ENCODE measurements around the gene FRMPD1. TPM values are rescaled to one million over a fixed set of nuclear protein-coding genes. Genes with fewer than 3 reads are reported as not detected.

The FRMPD1 gene
- total and polyA plus RNA-seq, 8 donors: 0.16 to 1.5 (median 0.53) TPM

DNA sequence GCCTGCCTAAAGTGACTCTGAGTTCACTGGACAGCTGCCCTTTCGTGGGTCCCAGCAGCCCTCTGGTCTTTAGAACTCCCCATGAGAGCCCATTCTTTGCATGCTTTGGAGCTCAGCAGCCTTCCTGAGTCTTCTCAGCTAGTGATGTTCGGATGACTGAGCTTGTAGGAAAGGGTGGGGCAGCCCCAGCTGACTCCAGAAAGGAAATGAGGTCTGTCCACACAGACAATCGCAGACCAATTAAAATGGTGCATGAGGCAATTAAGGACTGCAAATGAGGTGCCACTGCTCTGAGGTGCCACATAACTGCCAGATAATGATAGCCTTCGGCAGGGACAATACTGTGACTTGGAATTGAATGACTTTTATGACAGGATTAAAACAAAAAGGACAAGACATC is 32.9 kb upstream of the FRMPD1 start:
- Histone ChIP-seq H3K27ac (no peak overlapping the region), H3K4me3 (no peak overlapping the region), H3K27me3 (no peaks in the 10 kb centered on the region), H3K9me3 (no peaks in the 10 kb centered on the region), H3K4me1 (no peaks in the 10 kb centered on the region), H3K36me3 (no peaks in the 10 kb centered on the region)
- intact Hi-C loops (cut with DNase I): no loop called here
- FAIRE-seq (no peak), ATAC-seq (no peak), DNase-seq (no peak)
- WGBS, 2 donors: 63 to 67% methylated on average over 4 of the region's 4 CpGs
- no peak for TF ChIP-seq CTCF (IDR thresholded peaks at IDR 0.05)

GRCh38 chr9:37618817-37619216 is 31.9 kb upstream of the FRMPD1 start:
- intact Hi-C loops (cut with DNase I): no loop called here
- Histone ChIP-seq H3K4me3 (no peak overlapping the region), H3K9me3 (no peaks in the 10 kb centered on the region), H3K27ac (no peak overlapping the region), H3K27me3 (no peaks in the 10 kb centered on the region), H3K4me1 (no peaks in the 10 kb centered on the region), H3K36me3 (no peaks in the 10 kb centered on the region)
- 80 to 83% methylated on average over 4 of the region's 4 CpGs for WGBS, 2 donors
- ATAC-seq (no peak), DNase-seq (no peak), FAIRE-seq (no peak)
- no peak for TF ChIP-seq CTCF (IDR thresholded peaks at IDR 0.05)

- Histone ChIP-seq H3K27ac (no peak overlapping the region), H3K9me3 (no peaks in the 10 kb centered on the region), H3K4me1 (no peaks in the 10 kb centered on the region), H3K4me3 (no peak overlapping the region), H3K27me3 (no peaks in the 10 kb centered on the region), H3K36me3 (no peaks in the 10 kb centered on the region)
- intact Hi-C loops (cut with DNase I): no loop called here
- DNase-seq (no peak), ATAC-seq (no peak), FAIRE-seq (no peak)
- TF ChIP-seq CTCF (IDR thresholded peaks at IDR 0.05): no peak
- WGBS, 2 donors: 89 to 96% methylated on average over 3 of the region's 3 CpGs
These were observed 30.9 kb upstream of the FRMPD1 start for GRCh38 chr9:37619806-37620205.

DNA sequence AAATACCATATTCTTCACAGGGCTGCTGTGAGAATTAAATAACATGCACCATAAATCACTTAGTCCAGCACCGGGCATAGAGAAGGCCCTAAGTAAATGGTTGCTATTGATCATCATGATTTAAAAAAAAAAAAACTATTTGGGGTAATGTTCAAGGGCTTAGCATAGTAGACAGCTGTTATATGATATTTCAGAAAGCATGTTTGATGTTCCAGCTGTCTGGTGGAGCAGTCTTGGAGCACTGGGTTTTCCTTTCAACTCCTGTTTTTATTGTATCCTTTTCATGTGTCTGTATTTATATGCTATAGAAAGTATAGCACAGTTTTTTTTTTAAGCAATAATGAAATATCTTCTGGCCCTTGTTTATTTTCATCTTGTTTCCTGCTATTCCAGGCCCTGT is 30.4 kb upstream of the FRMPD1 start:
- FAIRE-seq: no peak

More for the DNA sequence above, 30.4 kb upstream of the FRMPD1 start:
- DNase-seq: no peak
- H3K36me3 ChIP-seq: no peaks in the 10 kb centered on the region
- no peak for TF ChIP-seq CTCF (IDR thresholded peaks at IDR 0.05)
- 78 to 94% methylated on average over 1 of the region's 1 CpG for WGBS, 2 donors
- no peak overlapping the region for H3K4me3 ChIP-seq
- no peaks in the 10 kb centered on the region for H3K9me3 ChIP-seq
- H3K4me1 ChIP-seq: no peaks in the 10 kb centered on the region
- H3K27ac ChIP-seq: no peak overlapping the region
- no peaks in the 10 kb centered on the region for H3K27me3 ChIP-seq
- intact Hi-C loops (cut with DNase I): no loop called here
- ATAC-seq: no peak
